ENCODE data around the gene CERS1.

CERS1 gene

DNA sequence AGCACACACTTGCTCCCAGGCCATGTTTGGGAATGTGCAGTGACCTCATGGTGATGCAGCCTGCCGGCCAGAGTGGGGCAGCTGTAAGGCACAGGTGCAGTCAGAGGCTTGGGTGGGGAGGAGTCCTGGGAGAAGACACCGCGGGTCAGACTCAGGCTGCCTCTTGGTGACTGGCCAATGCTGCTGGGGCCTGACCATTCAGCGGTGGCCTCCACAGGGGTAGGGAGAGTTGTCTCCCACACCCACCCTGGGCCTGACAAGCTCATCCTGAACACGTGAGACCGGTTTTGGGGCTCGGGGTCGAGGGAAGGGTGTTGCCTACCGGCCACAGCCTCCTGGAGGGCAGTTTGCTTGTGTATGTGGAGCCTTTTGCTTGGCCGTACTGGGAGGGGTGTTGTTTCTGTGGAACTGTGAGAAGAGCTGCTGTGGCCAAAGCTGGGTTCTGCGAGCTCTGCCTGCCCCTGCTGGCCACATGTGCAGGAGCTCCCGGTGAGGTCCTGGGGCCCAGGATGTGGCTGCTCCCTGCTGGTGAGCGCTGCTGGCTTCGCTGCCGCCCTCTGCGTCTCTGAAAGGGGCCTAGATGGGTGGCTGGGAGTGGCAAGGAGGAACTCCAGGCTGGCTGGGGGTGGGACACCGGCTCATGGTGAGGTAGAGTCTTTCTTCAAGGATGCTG lies 42.1 kb downstream of the CERS1 start:
- no peak for DNase-seq

DNA sequence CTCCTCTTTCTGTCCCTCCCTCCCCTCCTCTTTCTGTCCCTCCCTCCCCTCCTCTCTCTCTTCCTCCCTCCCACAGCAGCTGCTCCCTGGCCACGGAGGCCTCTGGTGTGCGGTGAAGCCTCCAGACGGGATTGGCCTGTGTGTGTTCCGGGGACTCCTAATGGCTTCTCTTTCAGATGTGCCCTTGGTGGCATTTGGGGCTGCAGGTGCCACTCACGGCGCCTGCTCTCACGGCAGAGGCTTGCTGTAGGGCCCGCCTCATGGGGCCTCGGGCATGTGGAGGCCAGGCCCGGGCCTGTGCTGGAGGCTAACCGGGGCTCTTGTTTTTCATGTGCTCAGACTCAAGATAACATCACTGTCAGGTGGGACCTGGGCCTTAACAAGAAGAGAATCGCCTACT lies 43.3 kb downstream of the CERS1 start:
- no peak for DNase-seq

DNA sequence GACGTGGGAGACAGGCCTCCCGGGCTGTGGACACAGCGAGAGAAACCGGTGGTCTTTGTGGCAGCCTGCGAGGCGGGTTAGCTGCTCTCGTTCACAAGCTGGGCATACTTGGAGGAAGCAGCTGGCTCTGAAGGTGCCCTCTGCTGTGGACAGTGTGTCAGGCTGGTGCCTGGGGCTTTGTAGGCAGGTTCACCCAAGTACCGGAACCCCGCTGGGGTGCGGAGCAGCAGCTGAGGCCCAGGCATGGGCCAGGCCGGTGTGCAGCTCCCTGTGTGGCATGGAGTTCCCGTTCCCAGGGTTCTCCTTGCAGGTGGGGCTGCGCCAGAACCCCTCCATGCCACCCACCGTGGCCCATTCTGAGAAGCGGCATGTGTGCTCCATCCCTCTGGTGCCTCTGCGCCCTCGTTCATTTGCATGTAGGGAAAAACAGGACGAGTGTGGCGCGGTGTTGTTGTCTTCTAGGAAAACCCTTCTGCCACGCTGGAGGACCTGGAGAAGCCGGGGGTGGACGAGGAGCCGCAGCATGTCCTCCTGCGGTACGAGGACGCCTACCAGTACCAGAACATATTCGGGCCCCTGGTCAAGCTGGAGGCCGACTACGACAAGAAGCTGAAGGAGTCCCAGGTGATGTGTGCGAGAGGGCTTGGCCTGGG lies 44.2 kb downstream of the CERS1 start:
- DNase-seq: no peak

DNA sequence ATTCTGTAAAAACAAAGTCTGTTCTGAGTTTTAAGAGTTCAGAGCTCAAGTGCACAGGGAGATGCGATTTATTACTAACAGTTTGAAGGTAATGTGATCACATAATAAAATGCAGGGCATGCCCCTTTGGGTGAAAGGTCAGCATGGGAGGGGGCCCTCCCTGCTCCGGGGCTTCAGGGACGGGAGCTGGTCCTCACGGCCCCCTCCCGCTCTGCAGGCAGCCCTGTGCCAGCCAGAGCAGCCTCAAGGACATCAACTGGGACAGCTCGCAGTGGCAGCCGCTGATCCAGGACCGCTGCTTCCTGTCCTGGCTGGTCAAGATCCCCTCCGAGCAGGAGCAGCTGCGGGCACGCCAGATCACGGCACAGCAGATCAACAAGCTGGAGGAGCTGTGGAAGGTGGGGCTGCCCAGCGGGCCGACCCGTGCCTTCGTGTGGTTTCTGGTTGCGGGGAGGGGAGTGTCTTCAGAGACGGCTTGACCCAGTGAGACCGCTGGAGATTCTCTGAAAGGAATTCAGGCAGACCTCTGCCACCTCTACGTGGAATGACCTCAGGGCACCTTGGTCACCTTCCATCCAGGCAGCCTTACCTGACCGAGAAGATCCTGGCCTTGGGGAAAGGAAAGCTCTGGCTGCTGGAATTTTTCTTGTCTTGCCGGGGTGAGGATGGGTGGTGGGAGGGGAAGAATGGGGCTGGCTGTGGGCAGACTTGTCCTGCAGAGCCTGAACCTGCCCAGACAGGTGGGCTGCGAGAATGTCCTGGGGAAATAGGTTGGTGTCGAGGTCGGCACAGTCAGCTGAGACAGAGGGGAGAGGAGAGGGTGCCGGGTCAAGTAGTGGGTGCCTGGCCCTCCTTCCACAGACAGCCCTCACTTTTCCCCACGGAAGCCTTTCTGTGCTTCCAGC lies 45.2 kb downstream of the CERS1 start:
- DNase-seq: no peak

DNA sequence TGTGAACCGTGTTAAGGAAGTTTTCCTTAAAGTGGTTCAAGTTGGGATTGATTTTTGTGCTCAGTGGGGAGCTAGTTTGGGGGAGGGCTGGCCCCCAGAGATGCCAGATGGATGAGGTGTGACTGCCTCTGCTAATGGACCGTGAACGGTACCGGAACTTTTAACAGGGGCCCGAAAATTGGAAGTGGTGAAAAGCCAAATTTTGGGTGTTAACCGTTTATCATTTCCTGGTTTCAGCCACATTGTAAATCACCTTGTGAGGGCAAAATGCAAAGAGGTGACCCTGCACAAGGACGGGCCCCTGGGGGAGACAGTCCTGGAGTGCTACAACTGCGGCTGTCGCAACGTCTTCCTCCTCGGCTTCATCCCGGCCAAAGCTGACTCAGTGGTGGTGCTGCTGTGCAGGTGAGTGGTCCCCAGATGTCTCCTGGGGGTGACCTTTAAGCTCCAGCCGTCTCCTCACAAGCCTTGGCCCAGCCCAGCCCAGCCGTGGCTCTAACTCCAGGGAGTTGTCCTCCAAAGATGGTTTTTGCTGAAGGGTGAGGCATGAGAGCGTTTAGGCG lies 46.0 kb downstream of the CERS1 start:
- no peak for DNase-seq

DNA sequence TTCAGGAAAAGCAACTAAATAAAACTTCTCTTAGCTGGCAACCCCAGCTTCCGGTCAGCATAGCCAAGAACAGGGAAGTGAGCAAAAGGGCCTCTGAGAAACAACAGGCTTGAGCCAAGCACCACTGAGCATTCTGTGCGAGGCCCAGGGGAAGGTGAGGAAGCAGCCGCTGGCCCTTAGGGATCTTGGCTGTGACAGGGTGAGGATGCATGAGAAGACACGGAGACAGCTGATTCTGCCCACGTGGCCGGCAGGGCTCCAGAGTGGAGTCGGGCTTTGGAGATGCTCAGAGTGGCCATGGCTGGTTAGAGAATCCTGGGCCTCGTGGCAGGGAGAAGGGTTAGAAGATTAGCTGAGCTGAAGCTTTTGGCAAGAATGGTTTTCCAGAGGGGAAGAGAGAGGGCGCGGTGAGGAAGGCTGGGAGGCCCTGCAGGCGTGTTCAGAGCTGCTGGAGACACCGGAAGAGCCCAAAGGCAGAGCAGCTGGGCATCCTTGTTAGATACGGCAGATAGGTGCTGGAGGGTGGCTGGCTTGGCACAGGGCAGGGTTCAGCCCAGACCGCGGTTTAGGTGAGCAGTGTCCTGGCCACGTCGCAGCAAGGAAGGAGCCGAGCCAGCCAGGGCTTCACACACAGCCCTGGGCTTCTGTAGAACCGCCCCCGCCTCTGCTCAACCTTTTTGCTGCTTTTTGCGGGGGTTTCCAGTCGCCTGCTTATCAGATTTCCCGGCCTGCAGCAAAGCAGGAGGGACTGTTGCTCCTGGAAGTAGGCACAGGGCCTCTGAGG lies 46.9 kb downstream of the CERS1 start:
- no peak for DNase-seq

DNA sequence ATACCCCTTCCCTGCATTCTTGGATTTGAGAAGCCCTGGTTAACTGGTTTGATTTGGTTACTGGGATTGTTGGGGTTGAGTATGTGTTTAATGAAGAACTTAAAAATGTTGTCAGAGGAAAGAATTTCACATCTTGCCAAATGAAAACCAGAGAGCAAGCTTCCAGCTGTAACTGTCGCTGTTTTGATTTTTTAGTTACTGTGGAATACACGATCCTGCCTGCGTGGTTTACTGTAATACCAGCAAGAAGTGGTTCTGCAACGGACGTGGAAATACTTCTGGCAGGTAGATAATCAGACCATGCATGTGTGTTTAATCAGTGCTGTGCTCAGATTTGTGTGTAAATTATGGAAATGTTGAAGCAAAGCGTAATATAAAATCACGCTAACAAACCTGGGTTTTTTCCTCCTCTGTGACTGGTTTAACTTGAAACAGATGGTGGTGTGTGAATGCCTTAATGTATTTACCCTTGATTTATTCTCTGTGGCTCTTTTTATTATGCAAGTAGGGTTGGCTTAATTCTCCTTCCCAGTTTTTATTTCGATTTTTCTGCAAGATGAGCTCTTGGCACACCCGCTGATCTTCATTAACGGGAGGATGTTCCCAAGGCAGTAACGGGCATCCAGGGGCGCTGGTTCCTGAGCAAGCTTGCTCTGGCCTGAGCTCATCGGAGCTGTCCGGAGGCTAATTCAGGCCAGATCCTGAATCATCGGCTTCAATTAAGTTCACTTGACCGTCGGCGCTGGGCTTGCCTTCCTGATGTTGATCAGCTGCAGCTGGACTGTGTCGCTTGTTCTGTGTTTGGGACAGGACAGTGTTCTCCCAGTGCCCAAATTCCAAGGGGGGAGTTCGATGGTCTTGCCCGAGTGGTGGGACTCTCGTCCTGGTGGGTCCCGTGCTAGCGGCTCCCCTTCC lies 48.2 kb downstream of the CERS1 start:
- DNase-seq: no peak

DNA sequence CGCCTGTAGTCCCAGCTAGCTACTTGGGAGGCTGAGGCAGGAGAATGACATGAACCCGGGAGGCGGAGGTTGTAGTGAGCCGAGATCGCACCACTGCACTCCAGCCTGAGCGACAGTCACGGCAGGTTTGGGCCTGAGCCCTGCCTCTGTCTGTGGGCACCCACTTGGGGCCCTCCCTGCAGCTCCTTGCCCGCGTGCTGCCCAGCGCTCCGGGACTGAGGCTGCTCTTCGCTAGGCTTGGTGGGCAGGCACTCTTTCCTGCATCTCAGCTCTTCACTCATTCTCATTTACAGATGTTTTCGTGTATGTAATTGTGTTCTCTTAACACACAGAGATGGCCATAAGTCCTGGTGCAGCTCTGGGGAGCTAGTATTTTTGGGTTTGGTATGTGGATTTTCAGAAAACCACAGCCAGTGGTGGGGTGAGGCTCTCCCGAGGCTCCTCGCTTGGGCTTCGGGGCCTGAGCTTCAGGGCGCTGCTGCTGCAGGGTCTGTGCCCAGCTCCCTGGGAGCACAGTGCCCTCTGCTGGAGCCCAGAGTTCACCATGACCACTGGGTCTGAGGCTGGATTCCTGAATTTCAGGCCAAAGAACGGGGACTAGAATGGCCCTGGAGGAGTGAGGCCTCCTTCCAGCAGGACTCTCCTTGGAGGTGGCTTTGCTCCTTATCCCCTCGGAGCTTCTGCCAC lies 49.0 kb downstream of the CERS1 start:
- peak; percentile 21 to 63 for DNase-seq

DNA sequence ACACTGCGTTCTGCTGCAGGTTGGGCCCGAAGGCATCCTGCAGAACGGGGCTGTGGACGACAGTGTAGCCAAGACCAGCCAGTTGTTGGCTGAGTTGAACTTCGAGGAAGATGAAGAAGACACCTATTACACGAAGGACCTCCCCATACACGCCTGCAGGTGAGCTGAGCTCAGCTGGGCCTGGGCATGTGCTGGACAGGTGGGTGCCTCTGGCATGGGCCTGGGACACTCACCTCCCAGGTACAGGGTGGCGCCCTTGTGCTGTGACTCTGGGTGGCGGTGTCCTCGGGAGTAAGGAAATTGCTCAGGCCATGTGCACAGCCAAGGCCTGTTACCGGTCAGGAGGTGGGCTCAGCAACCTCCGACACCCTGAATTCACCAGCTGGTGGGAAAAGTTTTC lies 50.0 kb downstream of the CERS1 start:
- no peak for DNase-seq

DNA sequence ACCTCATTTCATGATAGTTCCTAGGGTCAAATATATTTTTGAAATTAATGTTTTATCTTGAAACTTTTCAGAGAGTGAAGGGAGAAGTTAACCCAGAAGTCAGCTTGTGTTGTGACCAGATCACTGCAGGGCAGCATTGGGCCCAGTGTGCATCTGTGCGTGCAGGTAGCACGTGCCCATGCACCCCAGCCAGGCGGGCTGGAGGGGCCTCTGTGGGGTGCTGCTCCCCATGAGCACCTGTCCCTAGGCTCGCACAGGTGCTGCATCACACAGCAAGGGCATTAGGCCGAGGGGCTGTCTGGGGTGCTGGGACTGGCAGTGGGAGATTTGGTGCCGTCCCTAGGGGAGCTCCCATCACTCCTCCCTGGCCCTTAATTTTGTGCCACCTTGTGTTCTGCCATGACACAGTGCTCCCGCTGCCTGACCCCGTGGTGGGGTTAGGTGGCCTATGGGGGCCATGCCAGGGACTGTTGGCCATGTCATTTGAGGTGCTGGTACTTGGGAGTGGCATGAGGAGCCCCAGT lies 51.1 kb downstream of the CERS1 start:
- DNase-seq: no peak

DNA sequence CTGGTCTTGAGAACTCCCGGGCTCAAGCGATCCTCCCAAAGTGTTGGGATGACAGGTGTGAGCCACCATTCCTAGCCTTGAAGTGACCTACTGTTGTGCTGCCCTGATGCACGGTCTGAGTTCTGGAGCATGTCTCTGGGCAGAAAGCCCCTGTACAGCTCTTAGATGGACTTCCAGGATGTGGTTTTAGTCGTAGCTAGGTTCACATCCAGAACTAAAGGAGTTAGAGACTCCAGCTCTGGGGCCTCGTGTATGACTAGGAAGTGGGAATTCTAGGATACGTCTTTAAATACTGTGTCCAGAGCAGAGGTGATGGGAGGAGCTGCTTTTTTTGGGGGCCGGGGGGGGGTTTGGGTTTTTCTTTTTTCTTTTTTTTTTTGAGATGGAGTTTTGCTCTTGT lies 52.0 kb downstream of the CERS1 start:
- DNase-seq: no peak

DNA sequence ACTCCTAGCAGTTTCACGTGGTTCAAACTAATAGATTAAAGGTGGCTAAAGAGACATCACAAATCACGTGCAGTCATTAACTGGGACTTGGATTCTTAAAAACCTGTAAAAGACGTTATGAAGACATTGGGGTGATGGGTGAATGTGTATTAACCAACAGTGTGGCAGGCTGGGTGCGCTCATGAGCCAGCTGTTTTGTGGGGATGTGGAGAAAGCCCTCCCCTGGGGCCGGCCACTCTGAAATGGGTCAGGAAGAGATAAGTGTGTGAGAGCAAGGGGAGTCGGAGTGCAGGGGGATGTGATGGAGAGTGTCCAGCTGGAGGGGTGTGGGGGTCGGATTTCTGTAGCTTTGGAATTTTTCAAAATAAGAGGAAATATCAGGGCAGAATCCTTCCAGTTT lies 53.8 kb downstream of the CERS1 start:
- no peak for DNase-seq

DNA sequence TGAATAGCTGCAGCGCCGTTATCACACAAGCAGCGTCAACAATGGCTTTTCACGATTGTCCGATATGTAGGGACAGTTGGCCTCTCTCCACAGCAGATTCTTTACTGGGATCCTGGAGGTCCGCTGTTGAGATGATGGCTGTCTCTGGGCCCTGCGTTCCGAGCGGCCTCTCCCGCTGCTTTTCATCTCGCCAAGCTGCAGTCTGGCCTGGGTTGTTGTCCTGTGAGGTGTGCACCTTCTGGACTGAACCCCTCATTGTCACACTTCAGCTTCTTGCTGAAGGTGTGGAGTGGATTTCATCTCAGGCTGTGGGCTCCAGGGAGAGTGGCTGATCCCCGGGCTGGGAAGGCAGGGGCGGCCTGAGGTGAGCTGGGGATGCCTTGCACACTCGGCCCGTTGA lies 54.6 kb downstream of the CERS1 start:
- DNase-seq: no peak

DNA sequence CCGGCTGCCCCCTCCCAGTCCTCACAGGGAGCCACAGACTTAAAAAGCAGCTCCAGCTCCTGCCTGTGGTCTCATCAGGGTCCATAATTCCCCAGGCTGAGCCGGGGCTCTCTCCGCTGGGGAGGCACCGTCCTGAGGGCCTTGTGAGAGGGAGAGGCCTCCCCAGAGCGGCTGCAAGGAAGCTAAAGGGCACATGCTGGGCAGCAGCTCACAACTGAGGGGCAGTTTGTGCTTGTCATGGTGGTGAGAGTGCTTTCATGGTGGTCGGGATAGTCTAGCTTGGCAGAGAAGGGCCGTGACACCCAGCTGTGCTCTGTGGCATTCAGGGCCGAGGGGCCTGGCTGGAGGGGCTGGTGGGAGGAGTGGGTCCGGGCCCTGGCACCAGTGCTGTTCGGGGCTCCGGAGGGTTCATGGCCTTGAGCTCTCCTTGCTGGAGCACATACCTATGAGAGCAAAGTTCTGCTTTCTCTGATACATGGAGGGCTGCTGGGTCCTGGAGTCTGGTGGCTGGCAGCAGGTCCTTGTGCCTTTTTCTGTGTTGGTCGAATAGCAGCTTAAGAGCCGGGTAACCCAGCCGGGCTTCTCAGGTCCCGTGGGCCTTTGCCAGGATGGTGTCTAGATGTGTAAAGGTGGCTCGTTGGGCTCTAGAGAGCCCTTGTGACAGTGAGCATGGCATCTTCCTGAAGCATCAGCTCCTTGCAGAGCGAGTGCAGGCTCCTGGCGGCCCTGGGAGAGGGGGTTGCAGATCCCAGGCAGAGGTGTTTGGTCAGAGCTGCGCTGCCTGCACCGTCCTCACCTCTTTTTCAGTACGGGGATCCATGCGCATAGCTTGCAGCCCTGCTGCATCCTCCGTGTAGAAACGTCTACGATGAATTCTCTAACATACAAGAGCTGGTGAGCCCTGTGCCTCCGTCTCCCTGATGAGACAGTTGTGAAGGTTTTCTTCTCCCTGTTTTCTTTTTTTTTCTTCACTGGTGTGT lies 55.4 kb downstream of the CERS1 start:
- no peak for DNase-seq

DNA sequence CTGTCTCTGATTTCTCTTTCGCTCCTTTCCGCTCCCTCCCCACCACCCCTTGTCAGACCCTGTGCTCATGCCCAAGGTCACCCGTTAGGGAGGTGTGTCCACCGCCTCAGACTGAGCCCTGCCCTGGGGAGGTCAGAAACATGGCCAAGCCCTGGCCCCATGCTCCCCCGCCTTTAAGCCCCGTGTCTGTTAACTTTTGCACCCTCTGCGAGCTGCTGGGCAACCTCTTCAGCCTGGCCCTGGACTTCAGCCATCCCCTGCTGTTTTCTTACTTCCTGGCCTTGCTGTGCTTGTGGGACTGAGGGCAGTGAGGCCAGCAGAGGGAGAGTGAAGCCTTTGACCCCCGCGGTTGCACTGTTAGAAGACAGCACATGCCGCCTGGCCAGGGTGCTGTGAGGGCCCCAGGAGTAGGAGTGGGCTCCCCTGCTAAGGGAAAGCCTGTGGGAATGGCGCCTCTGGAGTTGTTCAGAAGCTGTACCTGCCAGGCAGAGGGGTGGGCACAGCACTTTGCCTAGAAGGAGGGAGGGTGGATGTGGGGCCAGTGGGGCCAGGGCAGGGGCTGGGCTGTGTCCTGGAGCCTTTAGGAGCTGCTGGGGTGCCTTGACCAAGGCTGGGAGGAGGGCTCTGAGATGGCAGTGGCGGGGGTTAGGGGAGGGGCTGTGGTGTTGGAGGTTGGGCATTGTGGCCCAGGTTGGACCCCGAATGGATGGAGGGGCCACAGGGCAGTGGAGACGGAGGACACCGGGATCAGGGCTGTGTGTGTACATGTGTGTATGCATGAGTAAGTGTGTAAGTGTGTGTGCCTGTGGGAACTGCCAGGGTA lies 56.3 kb downstream of the CERS1 start:
- DNase-seq: no peak

DNA sequence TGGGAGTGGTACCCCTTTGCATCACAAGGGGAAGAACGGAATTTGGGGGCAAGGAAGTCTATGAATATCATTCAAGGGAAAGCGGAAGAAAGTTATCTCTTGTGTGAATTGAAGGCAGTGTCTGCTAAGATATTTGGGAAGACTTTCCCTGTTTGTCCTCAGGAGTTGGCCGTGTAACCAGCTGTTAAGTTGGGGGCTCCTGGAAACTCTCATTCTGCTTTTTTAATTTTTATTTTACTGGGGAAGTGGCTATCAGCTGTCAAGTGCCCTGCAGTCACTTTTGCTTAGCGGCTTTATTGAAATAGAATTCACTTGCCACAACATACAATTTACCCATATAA lies 61.3 kb downstream of the CERS1 start:
- no peak for DNase-seq

DNA sequence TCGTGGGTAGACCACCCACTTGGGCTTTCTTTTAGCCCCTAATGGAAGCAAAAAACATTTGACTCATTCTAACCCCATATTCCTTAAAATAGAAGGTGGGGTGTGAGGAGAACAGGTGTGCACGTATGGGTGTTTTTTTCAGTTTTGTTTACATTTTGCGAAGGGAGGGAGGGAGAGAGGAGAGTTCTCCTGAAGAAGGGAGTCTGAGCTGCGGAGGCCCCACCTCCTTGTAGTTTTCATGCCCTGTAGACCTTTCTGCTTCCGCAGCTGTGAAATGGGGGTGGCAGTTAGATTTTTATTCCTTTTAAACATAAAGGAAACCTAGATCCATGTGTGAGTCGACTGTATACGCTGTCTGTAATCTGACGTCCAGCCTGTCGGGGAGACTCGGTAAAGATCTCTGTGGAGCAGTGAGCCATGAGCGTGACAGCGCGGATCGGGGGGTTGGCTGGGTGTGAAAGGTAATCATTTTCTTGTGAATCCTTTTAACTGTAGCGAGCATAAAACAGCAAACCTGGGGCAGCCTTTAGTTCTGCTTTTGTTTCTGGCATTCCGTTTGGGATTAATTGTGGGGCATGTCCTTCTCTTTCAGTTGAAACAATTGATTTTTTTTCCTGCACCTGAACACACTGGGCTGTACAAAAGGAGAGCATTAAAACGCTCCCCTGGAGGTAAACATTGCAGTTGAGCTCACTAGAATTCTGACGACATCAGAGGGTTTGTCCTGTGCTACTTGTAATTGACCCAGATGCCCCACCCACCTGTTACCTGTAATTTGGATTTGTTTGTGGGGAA lies 61.9 kb downstream of the CERS1 start:
- peak in 1 of 2 experiments; percentile 10 for DNase-seq

DNA sequence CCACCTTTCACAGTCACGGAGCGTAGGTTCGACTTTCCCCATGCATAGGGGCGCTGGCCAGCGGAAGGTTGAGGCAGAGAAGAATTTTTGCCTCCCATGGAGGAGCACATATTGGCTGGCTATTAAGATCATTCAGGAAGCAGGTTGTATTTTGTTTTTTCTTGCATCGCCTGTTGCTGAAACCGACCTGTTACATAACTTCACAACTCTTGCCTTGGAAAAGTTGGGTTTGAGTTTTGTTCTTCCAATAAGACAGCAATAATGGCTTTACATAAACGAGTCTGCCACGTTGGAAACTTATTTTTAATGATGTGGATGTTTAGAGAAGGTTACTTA lies 62.8 kb downstream of the CERS1 start:
- DNase-seq: no peak
